ENCODE data around the gene WDR1.

WDR1 gene

GRCh38 chr4:10093271-10093621 lies 23.4 kb downstream of the WDR1 start:
- no peaks in the 10 kb centered on the region for H3K9me3 ChIP-seq (ENCODE audit: insufficient read depth, low read depth, low read length)
- H3K4me3 ChIP-seq (ENCODE audit: low read length), result no peak overlapping the region
- no peaks in the 10 kb centered on the region for H3K27me3 ChIP-seq (ENCODE audit: insufficient read depth, low read length)
- H3K9ac ChIP-seq (ENCODE audit: low read depth, low read length), result no peak overlapping the region
- peaks cover 6% of the 10 kb centered on the region; the same call in 1 of the 2 replicates for H3K4me1 ChIP-seq (ENCODE audit: insufficient read depth, low read length)
- H3K27ac ChIP-seq (ENCODE audit: low read length), result no peak overlapping the region
- peaks cover 100% of the 10 kb centered on the region for H3K36me3 ChIP-seq (ENCODE audit: insufficient read depth, low read depth, low read length)

GRCh38 chr4:10092481-10093270 lies 23.9 kb downstream of the WDR1 start:
- H3K4me1 ChIP-seq (ENCODE audit: insufficient read depth, low read length), result peaks cover 6% of the 10 kb centered on the region; the same call in 1 of the 2 replicates
- peak overlapping the region; percentile 11 for H3K27ac ChIP-seq (ENCODE audit: low read length)
- no peaks in the 10 kb centered on the region for H3K9me3 ChIP-seq (ENCODE audit: insufficient read depth, low read depth, low read length)
- no peak overlapping the region for H3K4me3 ChIP-seq (ENCODE audit: low read length)
- no peak overlapping the region for H3K9ac ChIP-seq (ENCODE audit: low read depth, low read length)
- peaks cover 100% of the 10 kb centered on the region for H3K36me3 ChIP-seq (ENCODE audit: insufficient read depth, low read depth, low read length)
- no peaks in the 10 kb centered on the region for H3K27me3 ChIP-seq (ENCODE audit: insufficient read depth, low read length)

- H3K36me3 ChIP-seq (ENCODE audit: insufficient read depth, low read depth, low read length), result peaks cover 100% of the 10 kb centered on the region
- peaks cover 6% of the 10 kb centered on the region; the same call in 1 of the 2 replicates for H3K4me1 ChIP-seq (ENCODE audit: insufficient read depth, low read length)
- H3K9me3 ChIP-seq (ENCODE audit: insufficient read depth, low read depth, low read length), result no peaks in the 10 kb centered on the region
- H3K4me3 ChIP-seq (ENCODE audit: low read length), result no peak overlapping the region
- no peak overlapping the region for H3K27ac ChIP-seq (ENCODE audit: low read length)
- H3K9ac ChIP-seq (ENCODE audit: low read depth, low read length), result no peak overlapping the region
- no peaks in the 10 kb centered on the region for H3K27me3 ChIP-seq (ENCODE audit: insufficient read depth, low read length)
Measured at GRCh38 chr4:10091531-10092181, 24.9 kb downstream of the WDR1 start.

GRCh38 chr4:10090467-10091250 lies 25.9 kb downstream of the WDR1 start:
- peaks cover 100% of the 10 kb centered on the region for H3K36me3 ChIP-seq (ENCODE audit: insufficient read depth, low read depth, low read length)
- no peaks in the 10 kb centered on the region for H3K9me3 ChIP-seq (ENCODE audit: insufficient read depth, low read depth, low read length)
- H3K27ac ChIP-seq (ENCODE audit: low read length), result no peak overlapping the region
- H3K4me3 ChIP-seq (ENCODE audit: low read length), result no peak overlapping the region
- no peaks in the 10 kb centered on the region for H3K27me3 ChIP-seq (ENCODE audit: insufficient read depth, low read length)
- H3K9ac ChIP-seq (ENCODE audit: low read depth, low read length), result no peak overlapping the region
- peaks cover 6% of the 10 kb centered on the region; the same call in 1 of the 2 replicates for H3K4me1 ChIP-seq (ENCODE audit: insufficient read depth, low read length)

GRCh38 chr4:10089346-10089745 lies 27.3 kb downstream of the WDR1 start:
- Histone ChIP-seq H3K4me1 (ENCODE audit: insufficient read depth, low read length) (peaks cover 6% of the 10 kb centered on the region; the same call in 1 of the 2 replicates), H3K27ac (ENCODE audit: low read length) (no peak overlapping the region), H3K9ac (ENCODE audit: low read depth, low read length) (no peak overlapping the region), H3K27me3 (ENCODE audit: insufficient read depth, low read length) (no peaks in the 10 kb centered on the region), H3K36me3 (ENCODE audit: insufficient read depth, low read depth, low read length) (peaks cover 100% of the 10 kb centered on the region), H3K4me3 (ENCODE audit: low read length) (no peak overlapping the region), H3K9me3 (ENCODE audit: insufficient read depth, low read depth, low read length) (no peaks in the 10 kb centered on the region)

GRCh38 chr4:10088135-10089010 lies 28.2 kb downstream of the WDR1 start:
- Histone ChIP-seq H3K27ac (ENCODE audit: low read length) (no peak overlapping the region), H3K4me3 (ENCODE audit: low read length) (no peak overlapping the region), H3K9ac (ENCODE audit: low read depth, low read length) (no peak overlapping the region), H3K4me1 (ENCODE audit: insufficient read depth, low read length) (peaks cover 3% of the 10 kb centered on the region; the same call in 1 of the 2 replicates), H3K27me3 (ENCODE audit: insufficient read depth, low read length) (no peaks in the 10 kb centered on the region), H3K36me3 (ENCODE audit: insufficient read depth, low read depth, low read length) (peaks cover 100% of the 10 kb centered on the region), H3K9me3 (ENCODE audit: insufficient read depth, low read depth, low read length) (no peaks in the 10 kb centered on the region)

- no peak overlapping the region for H3K4me3 ChIP-seq (ENCODE audit: low read length)
- H3K4me1 ChIP-seq (ENCODE audit: insufficient read depth, low read length), result no peaks in the 10 kb centered on the region
- H3K36me3 ChIP-seq (ENCODE audit: insufficient read depth, low read depth, low read length), result peaks cover 100% of the 10 kb centered on the region
- no peaks in the 10 kb centered on the region for H3K27me3 ChIP-seq (ENCODE audit: insufficient read depth, low read length)
- no peak overlapping the region for H3K27ac ChIP-seq (ENCODE audit: low read length)
- H3K9me3 ChIP-seq (ENCODE audit: insufficient read depth, low read depth, low read length), result no peaks in the 10 kb centered on the region
- H3K9ac ChIP-seq (ENCODE audit: low read depth, low read length), result no peak overlapping the region
Measured at GRCh38 chr4:10087152-10087791, 29.3 kb downstream of the WDR1 start.

GRCh38 chr4:10086506-10087120 lies 30.0 kb downstream of the WDR1 start:
- peaks cover 100% of the 10 kb centered on the region for H3K36me3 ChIP-seq (ENCODE audit: insufficient read depth, low read depth, low read length)
- no peaks in the 10 kb centered on the region for H3K4me1 ChIP-seq (ENCODE audit: insufficient read depth, low read length)
- no peaks in the 10 kb centered on the region for H3K27me3 ChIP-seq (ENCODE audit: insufficient read depth, low read length)
- no peaks in the 10 kb centered on the region for H3K9me3 ChIP-seq (ENCODE audit: insufficient read depth, low read depth, low read length)
- H3K4me3 ChIP-seq (ENCODE audit: low read length), result no peak overlapping the region
- no peak overlapping the region for H3K27ac ChIP-seq (ENCODE audit: low read length)
- H3K9ac ChIP-seq (ENCODE audit: low read depth, low read length), result no peak overlapping the region

- H3K36me3 ChIP-seq (ENCODE audit: insufficient read depth, low read depth, low read length), result peaks cover 99% of the 10 kb centered on the region
Measured at GRCh38 chr4:10085828-10086505, 30.6 kb downstream of the WDR1 start.

GRCh38 chr4:10085386-10085785 lies 31.2 kb downstream of the WDR1 start:
- Histone ChIP-seq H3K9me3 (ENCODE audit: insufficient read depth, low read depth, low read length) (no peaks in the 10 kb centered on the region), H3K36me3 (ENCODE audit: insufficient read depth, low read depth, low read length) (peaks cover 99% of the 10 kb centered on the region), H3K27ac (ENCODE audit: low read length) (no peak overlapping the region)

More at GRCh38 chr4:10085828-10086505, 30.6 kb downstream of the WDR1 start:
- Histone ChIP-seq H3K27ac (ENCODE audit: low read length) (no peak overlapping the region), H3K9ac (ENCODE audit: low read depth, low read length) (no peak overlapping the region), H3K4me1 (ENCODE audit: insufficient read depth, low read length) (no peaks in the 10 kb centered on the region), H3K9me3 (ENCODE audit: insufficient read depth, low read depth, low read length) (no peaks in the 10 kb centered on the region), H3K4me3 (ENCODE audit: low read length) (no peak overlapping the region), H3K27me3 (ENCODE audit: insufficient read depth, low read length) (no peaks in the 10 kb centered on the region)

More at GRCh38 chr4:10085386-10085785, 31.2 kb downstream of the WDR1 start:
- Histone ChIP-seq H3K4me1 (ENCODE audit: insufficient read depth, low read length) (no peaks in the 10 kb centered on the region), H3K27me3 (ENCODE audit: insufficient read depth, low read length) (no peaks in the 10 kb centered on the region), H3K9ac (ENCODE audit: low read depth, low read length) (no peak overlapping the region), H3K4me3 (ENCODE audit: low read length) (no peak overlapping the region)

Measured in iPS-20b (cell line).